Left ventricle myocardium inferior (tissue), 1 donor: ENCODE data around the gene INHBB. TPM values are rescaled to one million over a fixed set of nuclear protein-coding genes. Genes with fewer than 3 reads are reported as not detected.

Experiments used
- DNase-seq: peaks from one replicate; pipeline ENCODE4 v3.0.0-alpha.2; 2020
- H3K27ac ChIP-seq: fragments of 200-600 bp; replicated peaks from 2 replicates; pipeline ENCODE4 v1.8.0; 2021
- H3K27me3 ChIP-seq: fragments of 200-600 bp; 2 replicates; pipeline ENCODE4 v1.8.0; 2021; ENCODE audit warnings: low read depth
- H3K36me3 ChIP-seq: fragments of 200-600 bp; 2 replicates; pipeline ENCODE4 v1.8.0; 2021
- H3K4me1 ChIP-seq: fragments of 200-600 bp; 2 replicates; pipeline ENCODE4 v1.8.0; 2021
- H3K4me3 ChIP-seq: fragments of 200-600 bp; 2 replicates; pipeline ENCODE4 v1.8.0; 2021; ENCODE audit warnings: mild to moderate bottlenecking, moderate library complexity
- H3K9me3 ChIP-seq: fragments of 200-600 bp; replicated peaks from 2 replicates; pipeline ENCODE4 v1.8.0; 2021
- intact Hi-C: fragments of 100-400 bp; cut with micrococcal nuclease; formaldehyde crosslinking; loops from one replicate; pipeline ENCODE4 v1.11.0; 2022
- total RNA-seq: library from RNA; stranded (reverse); fragmentation: NEBNext Ultra II Directional; extraction: Animal tissue kit (Norgen Biotek cat#: 25700); gene quantifications from one replicate; pipeline ENCODE4 v1.2.1, GENCODE V29; 2021
- TF ChIP-seq, protein P1 (sequence below): fragments of 200-600 bp; IDR thresholded peaks from 2 replicates; pipeline ENCODE4 v1.8.0; 2021; ENCODE audit warnings: antibody characterized with exemption, mild to moderate bottlenecking, borderline replicate concordance
- donor health status: DM: no; HTN: yes; CAD: no; lungs with severe emphysema.

INHBB gene
- total RNA-seq, 1 donor from 2014 or later = 3.2 TPM

- Histone ChIP-seq H3K4me3 (peak overlapping the region; percentile 68), H3K4me1 (peaks cover 42% of the 10 kb centered on the region)
Observed at GRCh38 chr2:120347396-120348060, 1.6 kb downstream of the INHBB start.

GRCh38 chr2:120348134-120348736 is 2.3 kb downstream of the INHBB start:
- Histone ChIP-seq H3K4me1 (peaks cover 39% of the 10 kb centered on the region), H3K27ac (no peak overlapping the region), H3K36me3 (no peaks in the 10 kb centered on the region), H3K27me3 (peaks cover 77% of the 10 kb centered on the region), H3K4me3 (peak overlapping the region; percentile 68), H3K9me3 (no peaks in the 10 kb centered on the region)
- TF ChIP-seq, protein P1, sequence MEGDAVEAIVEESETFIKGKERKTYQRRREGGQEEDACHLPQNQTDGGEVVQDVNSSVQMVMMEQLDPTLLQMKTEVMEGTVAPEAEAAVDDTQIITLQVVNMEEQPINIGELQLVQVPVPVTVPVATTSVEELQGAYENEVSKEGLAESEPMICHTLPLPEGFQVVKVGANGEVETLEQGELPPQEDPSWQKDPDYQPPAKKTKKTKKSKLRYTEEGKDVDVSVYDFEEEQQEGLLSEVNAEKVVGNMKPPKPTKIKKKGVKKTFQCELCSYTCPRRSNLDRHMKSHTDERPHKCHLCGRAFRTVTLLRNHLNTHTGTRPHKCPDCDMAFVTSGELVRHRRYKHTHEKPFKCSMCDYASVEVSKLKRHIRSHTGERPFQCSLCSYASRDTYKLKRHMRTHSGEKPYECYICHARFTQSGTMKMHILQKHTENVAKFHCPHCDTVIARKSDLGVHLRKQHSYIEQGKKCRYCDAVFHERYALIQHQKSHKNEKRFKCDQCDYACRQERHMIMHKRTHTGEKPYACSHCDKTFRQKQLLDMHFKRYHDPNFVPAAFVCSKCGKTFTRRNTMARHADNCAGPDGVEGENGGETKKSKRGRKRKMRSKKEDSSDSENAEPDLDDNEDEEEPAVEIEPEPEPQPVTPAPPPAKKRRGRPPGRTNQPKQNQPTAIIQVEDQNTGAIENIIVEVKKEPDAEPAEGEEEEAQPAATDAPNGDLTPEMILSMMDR = no peak
- DNase-seq = no peak
- intact Hi-C loops = no loop called here

More at GRCh38 chr2:120347396-120348060, 1.6 kb downstream of the INHBB start:
- DNase-seq = no peak
- no peaks in the 10 kb centered on the region for H3K36me3 ChIP-seq
- H3K9me3 ChIP-seq = no peaks in the 10 kb centered on the region
- H3K27me3 ChIP-seq = peaks cover 84% of the 10 kb centered on the region
- no peak overlapping the region for H3K27ac ChIP-seq
- intact Hi-C loops = no loop called here
- TF ChIP-seq, protein P1 = no peak

- H3K9me3 ChIP-seq = no peaks in the 10 kb centered on the region
- no peak overlapping the region for H3K27ac ChIP-seq
- peaks cover 70% of the 10 kb centered on the region for H3K27me3 ChIP-seq
- TF ChIP-seq, protein P1 = no peak
- H3K36me3 ChIP-seq = no peaks in the 10 kb centered on the region
- no peak for DNase-seq
- intact Hi-C loops = no loop called here
- no peak overlapping the region for H3K4me3 ChIP-seq
- H3K4me1 ChIP-seq = peaks cover 32% of the 10 kb centered on the region
Observed at GRCh38 chr2:120348737-120349439, 3.0 kb downstream of the INHBB start.

GRCh38 chr2:120349440-120349921 is 3.5 kb downstream of the INHBB start:
- H3K27me3 ChIP-seq = peaks cover 64% of the 10 kb centered on the region
- no peak for DNase-seq
- H3K9me3 ChIP-seq = no peaks in the 10 kb centered on the region
- intact Hi-C loops = no loop called here
- H3K27ac ChIP-seq = no peak overlapping the region
- TF ChIP-seq, protein P1 = no peak
- H3K36me3 ChIP-seq = no peaks in the 10 kb centered on the region
- H3K4me1 ChIP-seq = peaks cover 27% of the 10 kb centered on the region
- no peak overlapping the region for H3K4me3 ChIP-seq

- DNase-seq = no peak
- no peak overlapping the region for H3K27ac ChIP-seq
- H3K36me3 ChIP-seq = no peaks in the 10 kb centered on the region
- no peaks in the 10 kb centered on the region for H3K9me3 ChIP-seq
- H3K4me1 ChIP-seq = peaks cover 21% of the 10 kb centered on the region
- no peak overlapping the region for H3K4me3 ChIP-seq
- intact Hi-C loops = no loop called here
- peaks cover 59% of the 10 kb centered on the region for H3K27me3 ChIP-seq
- TF ChIP-seq, protein P1 = no peak
Observed at GRCh38 chr2:120350080-120350479, 4.1 kb downstream of the INHBB start.
